DLD1 (cell line): ENCODE data around the gene PRAME.
"Not testable (repeated sequence)": the region's sequence is repeated elsewhere in the genome, so short reads cannot be mapped to it uniquely, and the experiment has no call there.

Experiments used
- in situ Hi-C: cut with HindIII; loops from 2 replicates; pipeline ENCODE4 v1.10.0; 2017; ENCODE audit warnings: low sequenced_read_pairs

PRAME gene

GRCh38 chr22:22528780-22529179, 30.3 kb downstream of the PRAME start:
- in situ Hi-C loops: no loop called here

DNA sequence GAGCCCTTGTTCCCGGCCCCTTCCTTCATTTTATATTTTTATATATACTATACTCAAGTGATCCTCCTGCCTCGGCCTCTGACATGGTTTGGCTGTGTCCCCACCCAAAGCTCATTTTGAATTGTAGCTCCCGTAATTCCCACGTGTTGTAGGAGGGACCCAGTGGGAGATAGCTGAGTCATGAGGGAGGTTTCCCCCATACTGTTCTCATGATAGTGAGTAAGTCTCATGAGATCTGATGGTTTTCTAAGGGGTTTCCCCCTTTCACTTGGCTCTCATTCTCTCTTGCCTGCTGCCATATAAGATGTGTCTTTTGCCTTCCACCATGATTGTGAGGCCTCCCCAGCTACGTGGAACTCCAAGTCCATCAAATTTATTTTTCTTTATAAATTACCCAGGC, 31.8 kb downstream of the PRAME start:
- in situ Hi-C loops: no loop called here

DNA sequence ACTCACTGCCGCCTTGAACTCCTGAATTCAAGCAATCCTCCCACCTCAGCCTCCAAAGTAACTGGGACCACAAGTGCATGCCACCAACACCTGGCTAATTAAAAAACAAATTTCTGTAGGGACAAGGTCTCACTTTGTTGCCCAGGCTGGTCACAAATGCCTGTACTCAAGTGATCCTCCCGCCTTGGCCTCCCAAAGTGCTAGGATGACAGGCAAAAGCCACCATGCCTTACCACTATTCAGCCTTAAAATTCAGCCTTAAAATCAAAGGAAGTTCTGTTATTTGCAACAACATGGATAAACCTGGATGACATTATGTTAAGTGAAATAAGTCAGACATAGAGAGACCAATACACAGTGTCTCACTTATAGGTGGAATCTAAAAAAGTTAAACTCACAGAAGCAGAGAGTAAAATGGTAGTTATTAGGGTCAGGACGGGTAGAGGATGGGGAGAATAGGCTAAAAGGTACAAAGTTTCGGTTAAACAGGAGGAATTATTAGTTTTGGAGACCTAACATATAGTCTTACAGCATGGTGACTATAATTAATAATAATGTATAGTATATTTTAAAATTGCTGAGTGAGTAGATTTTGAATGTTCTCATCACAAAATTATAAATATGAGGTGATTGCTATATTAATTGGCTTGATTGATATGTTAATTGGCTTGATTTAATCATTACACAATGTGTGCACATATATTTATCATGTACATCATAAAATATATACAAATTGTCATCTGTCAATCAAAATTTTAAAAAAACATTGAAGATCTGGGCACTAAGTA, 32.7 kb downstream of the PRAME start:
- in situ Hi-C loops: no loop called here

GRCh38 chr22:22523494-22523893, 35.6 kb downstream of the PRAME start:
- in situ Hi-C loops: no loop called here

GRCh38 chr22:22521631-22522030, 37.4 kb downstream of the PRAME start:
- in situ Hi-C loops: no loop called here

GRCh38 chr22:22520667-22521602, 38.1 kb downstream of the PRAME start:
- in situ Hi-C loops: no loop called here

- in situ Hi-C loops: no loop called here
Measured at GRCh38 chr22:22520020-22520656, 38.9 kb downstream of the PRAME start, which contains the start of gene ZNF280A. Gene ZNF280A (minus strand): TSS chr22:22520270. CDS start chr22:22515630, 4,640 bp downstream.

- in situ Hi-C loops: no loop called here
Measured at GRCh38 chr22:22519591-22519990, 39.5 kb downstream of the PRAME start.

DNA sequence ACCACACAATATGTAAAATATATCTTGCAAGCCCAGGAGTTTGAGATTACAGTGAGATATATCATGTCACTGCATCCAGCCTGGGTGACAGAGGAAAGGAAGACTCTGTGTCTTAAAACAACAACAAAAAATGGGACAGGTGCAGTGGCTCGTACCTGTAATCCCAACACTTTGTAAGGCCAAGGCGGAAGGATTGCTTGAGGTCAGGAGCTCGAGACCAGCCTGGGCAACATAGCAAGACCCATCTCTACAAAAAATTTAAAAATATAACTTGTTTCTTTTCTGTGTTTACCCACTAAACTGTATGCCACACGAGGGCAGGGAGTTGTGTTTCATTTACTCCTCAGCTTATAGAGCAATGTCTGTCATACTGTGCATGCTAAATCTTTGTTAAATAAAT, 42.1 kb downstream of the PRAME start:
- in situ Hi-C loops: no loop called here

GRCh38 chr22:22515890-22516289, 43.2 kb downstream of the PRAME start:
- in situ Hi-C loops: no loop called here

- in situ Hi-C loops: not testable (repeated sequence)
Measured at GRCh38 chr22:22514431-22514830, 44.6 kb downstream of the PRAME start.

- in situ Hi-C loops: no loop called here
Measured at GRCh38 chr22:22513619-22514018, 45.4 kb downstream of the PRAME start.

- in situ Hi-C loops: no loop called here
Measured at GRCh38 chr22:22512951-22513350, 46.1 kb downstream of the PRAME start.

DNA sequence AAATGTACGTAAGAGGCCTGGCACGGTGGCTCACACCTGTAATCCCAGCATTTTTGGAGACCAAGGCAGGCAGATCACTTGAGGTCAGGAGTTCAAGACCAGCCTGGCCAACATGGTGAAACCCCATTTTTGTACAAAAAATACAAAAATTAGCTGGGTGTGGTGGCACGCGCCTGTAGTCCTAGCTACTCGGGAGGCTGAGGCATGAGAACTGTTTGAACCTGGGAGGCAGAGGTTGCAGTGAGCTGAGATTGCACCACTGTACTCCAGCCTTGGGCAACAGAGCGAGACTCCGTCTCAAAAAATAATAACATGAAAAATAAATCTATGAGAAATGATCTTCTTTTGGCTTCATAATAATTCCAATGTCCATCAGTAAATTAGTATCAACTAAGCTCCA, 48.2 kb downstream of the PRAME start:
- in situ Hi-C loops: not testable (repeated sequence)

GRCh38 chr22:22509912-22510311, 49.2 kb downstream of the PRAME start:
- in situ Hi-C loops: not testable (repeated sequence)

DNA sequence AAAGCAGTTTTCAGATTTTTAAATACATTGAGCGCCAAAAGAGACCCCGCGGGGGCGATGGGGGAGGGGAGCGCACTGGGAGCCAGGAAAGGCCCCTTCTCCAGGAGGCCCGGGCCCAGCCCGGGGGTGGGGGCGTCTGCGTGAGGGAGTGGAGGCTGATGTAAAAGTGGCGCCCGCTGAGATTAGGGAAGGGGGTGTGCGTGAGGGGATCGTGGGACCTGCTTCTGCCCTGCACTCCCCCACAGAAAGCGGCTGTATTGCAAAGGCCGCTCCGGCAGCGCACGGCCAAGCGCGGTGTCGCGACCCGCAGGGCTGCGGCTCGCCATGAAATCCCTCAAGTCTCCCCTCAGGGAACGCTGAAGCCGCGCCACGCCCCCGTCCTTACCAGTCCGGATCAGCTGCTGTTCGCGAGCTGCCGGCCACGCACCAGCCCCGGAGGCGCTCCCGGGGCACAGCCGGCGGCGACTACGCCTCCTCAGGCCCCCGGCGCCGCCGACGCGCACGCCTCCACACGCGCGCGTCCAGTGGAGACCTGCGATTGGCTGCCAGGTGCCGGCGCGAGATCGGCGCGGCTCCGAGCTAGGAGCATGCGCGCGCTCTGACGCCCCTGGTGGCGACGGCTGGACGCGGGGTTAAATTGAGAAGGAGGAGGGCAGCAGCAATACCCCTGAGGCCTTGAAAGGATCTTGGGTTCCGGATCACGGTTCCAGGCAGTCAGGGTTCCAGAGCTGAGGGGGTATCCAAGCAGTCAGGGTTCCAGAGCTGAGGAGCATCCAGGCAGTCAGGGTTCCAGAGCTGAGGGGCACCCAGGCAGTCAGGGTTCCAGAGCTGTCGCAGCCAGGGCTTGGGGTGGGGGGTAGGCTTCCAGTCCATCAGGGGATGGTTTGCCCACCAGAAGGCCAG, 50.5 kb downstream of the PRAME start, which contains the start of gene ZNF280B:
Gene ZNF280B (minus strand): TSS at position 469 of the 903 bp plus-strand sequence. CDS start 19,344 bp downstream, outside the sequence.
- in situ Hi-C loops: no loop called here

DNA sequence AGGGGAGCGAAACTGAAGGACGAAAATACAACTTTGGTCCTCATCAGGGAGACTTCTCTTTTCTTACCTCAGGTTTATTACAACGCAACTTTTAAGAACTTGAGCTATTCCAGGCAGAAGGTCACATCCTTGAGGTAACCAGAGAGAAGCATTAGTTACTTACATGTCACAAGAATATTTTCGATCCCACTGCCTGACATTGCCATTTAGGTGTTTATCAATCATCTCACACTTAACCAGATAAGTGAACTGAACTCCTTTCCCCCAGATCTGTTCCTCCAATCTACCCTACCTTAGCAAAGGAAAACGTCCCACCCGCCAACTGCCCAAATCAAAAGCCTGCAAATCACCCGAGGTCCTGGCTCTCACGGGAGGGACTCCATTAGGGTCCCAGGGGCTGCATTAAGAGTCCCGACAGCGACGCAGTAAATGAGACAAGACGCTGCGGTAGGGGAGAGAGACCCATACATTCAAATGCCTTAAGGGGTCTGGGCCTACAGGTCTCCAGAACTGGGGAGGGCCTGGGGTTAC, 51.3 kb downstream of the PRAME start:
- in situ Hi-C loops: no loop called here

- in situ Hi-C loops: no loop called here
Measured at GRCh38 chr22:22506736-22507135, 52.3 kb downstream of the PRAME start.

GRCh38 chr22:22498267-22498666, 60.8 kb downstream of the PRAME start:
- in situ Hi-C loops: no loop called here
